ENCODE data around the gene KRT28.

The KRT28 gene

GRCh38 chr17:40844671-40845107 lies 44.9 kb upstream of the KRT28 start:
- Histone ChIP-seq H3K9me2 (replicated peaks; ENCODE audit: insufficient read depth, low read length) (no peaks in the 10 kb centered on the region), H3K36me3 (ENCODE audit: low read length) (no peaks in the 10 kb centered on the region), H2AFZ (ENCODE audit: low read depth, low read length, severe bottlenecking) (no peak overlapping the region), H3K27me3 (ENCODE audit: low read length) (no peaks in the 10 kb centered on the region), H3K79me2 (ENCODE audit: insufficient read depth, low read length) (no peaks in the 10 kb centered on the region), H3K27ac (ENCODE audit: low read depth, low read length) (no peak overlapping the region), H4K20me1 (ENCODE audit: low read depth, low read length) (no peaks in the 10 kb centered on the region), H3K9me3 (ENCODE audit: insufficient read depth, low read length) (no peaks in the 10 kb centered on the region), H3K9ac (ENCODE audit: low read length) (no peak overlapping the region), H3F3A (ENCODE audit: insufficient read depth) (no peaks in the 10 kb centered on the region), H3K4me2 (ENCODE audit: low read depth, low read length, poor library complexity, severe bottlenecking) (no peak overlapping the region), H3K4me3 (ENCODE audit: insufficient read depth, low read length, poor library complexity, severe bottlenecking) (no peak overlapping the region)
- TF ChIP-seq EZH2phosphoT487 (conservative IDR thresholded peaks at IDR 0.05; ENCODE audit: low read length) (no peak), CTCF (IDR thresholded peaks at IDR 0.05; ENCODE audit: insufficient read depth, low read length, poor library complexity, severe bottlenecking) (no peak)

- H3K79me2 ChIP-seq (ENCODE audit: insufficient read depth, low read length): no peaks in the 10 kb centered on the region
- H3K4me3 ChIP-seq (ENCODE audit: insufficient read depth, low read length, poor library complexity, severe bottlenecking): no peak overlapping the region
Measured at GRCh38 chr17:40843242-40843641, 43.5 kb upstream of the KRT28 start.

GRCh38 chr17:40841246-40841645 lies 41.5 kb upstream of the KRT28 start:
- Histone ChIP-seq H3K27me3 (ENCODE audit: low read length) (no peaks in the 10 kb centered on the region), H3K79me2 (ENCODE audit: insufficient read depth, low read length) (no peaks in the 10 kb centered on the region), H3K9ac (ENCODE audit: low read length) (no peak overlapping the region)

More at GRCh38 chr17:40843242-40843641, 43.5 kb upstream of the KRT28 start:
- Histone ChIP-seq H3K9ac (ENCODE audit: low read length) (no peak overlapping the region), H4K20me1 (ENCODE audit: low read depth, low read length) (no peaks in the 10 kb centered on the region), H3K9me2 (replicated peaks; ENCODE audit: insufficient read depth, low read length) (no peaks in the 10 kb centered on the region), H3F3A (ENCODE audit: insufficient read depth) (no peaks in the 10 kb centered on the region), H3K4me2 (ENCODE audit: low read depth, low read length, poor library complexity, severe bottlenecking) (no peak overlapping the region), H3K9me3 (ENCODE audit: insufficient read depth, low read length) (no peaks in the 10 kb centered on the region), H2AFZ (ENCODE audit: low read depth, low read length, severe bottlenecking) (no peak overlapping the region), H3K27me3 (ENCODE audit: low read length) (no peaks in the 10 kb centered on the region), H3K27ac (ENCODE audit: low read depth, low read length) (no peak overlapping the region), H3K36me3 (ENCODE audit: low read length) (no peaks in the 10 kb centered on the region)
- TF ChIP-seq CTCF (IDR thresholded peaks at IDR 0.05; ENCODE audit: insufficient read depth, low read length, poor library complexity, severe bottlenecking): no peak
- no peak for TF ChIP-seq EZH2phosphoT487 (conservative IDR thresholded peaks at IDR 0.05; ENCODE audit: low read length)

More at GRCh38 chr17:40841246-40841645, 41.5 kb upstream of the KRT28 start:
- H4K20me1 ChIP-seq (ENCODE audit: low read depth, low read length): no peaks in the 10 kb centered on the region
- no peak overlapping the region for H3K27ac ChIP-seq (ENCODE audit: low read depth, low read length)
- TF ChIP-seq CTCF (IDR thresholded peaks at IDR 0.05; ENCODE audit: insufficient read depth, low read length, poor library complexity, severe bottlenecking): no peak
- H3K4me2 ChIP-seq (ENCODE audit: low read depth, low read length, poor library complexity, severe bottlenecking): no peak overlapping the region
- no peaks in the 10 kb centered on the region for H3K36me3 ChIP-seq (ENCODE audit: low read length)
- H3K9me3 ChIP-seq (ENCODE audit: insufficient read depth, low read length): no peaks in the 10 kb centered on the region
- H2AFZ ChIP-seq (ENCODE audit: low read depth, low read length, severe bottlenecking): no peak overlapping the region
- no peak overlapping the region for H3K4me3 ChIP-seq (ENCODE audit: insufficient read depth, low read length, poor library complexity, severe bottlenecking)
- no peaks in the 10 kb centered on the region for H3K9me2 ChIP-seq (replicated peaks; ENCODE audit: insufficient read depth, low read length)
- H3F3A ChIP-seq (ENCODE audit: insufficient read depth): no peaks in the 10 kb centered on the region

Measured in SU-DHL-6 (cell line).